GM18873 (cell line): ENCODE data around the gene POLR1D.

Source experiments
- ATAC-seq: cut with Tn5 transposase; IDR thresholded peaks from one replicate; pipeline ENCODE4 v1.9.1; 2021; ENCODE audit warnings: mild to moderate bottlenecking, moderate library complexity, moderate number of reproducible peaks; ENCODE audit not compliant: unreplicated experiment, low FRiP score

The POLR1D gene, protein sequence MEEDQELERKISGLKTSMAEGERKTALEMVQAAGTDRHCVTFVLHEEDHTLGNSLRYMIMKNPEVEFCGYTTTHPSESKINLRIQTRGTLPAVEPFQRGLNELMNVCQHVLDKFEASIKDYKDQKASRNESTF

DNA sequence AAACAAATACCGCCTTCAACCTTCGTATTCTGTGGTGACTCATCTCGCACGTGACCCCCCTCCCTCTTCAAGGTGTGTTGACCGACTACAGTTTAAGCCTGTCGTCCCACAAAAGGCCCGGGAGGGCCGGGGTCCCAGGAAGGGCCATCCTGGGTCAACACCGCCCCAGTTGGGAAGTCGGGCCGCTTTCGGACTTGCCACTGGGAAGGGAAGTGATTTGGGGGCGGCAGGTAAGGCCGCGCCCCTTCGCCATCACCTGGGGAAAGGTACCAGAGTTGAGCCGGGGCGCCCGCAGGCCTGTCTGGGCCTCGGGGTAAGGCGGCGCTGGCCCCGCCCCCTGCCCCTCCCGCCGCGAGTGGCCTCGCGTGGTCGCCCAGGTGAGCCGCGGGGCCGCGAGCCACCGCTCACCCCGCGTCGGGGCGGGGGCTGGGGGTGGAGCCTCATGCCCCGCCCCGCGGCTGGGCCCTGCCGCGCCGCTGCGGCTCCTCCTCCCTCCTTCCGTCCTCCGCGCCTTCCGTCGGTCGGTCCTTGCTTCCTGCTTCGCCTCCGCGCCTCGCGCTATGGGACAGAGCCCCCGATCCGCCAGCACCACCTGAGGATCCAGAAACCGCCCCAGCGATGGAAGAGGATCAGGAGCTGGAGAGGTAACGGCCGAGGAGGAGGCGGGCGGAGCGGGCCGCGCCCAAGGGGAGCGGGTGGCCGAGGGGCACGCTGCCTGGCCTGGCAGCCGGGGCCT, at the start of gene POLR1D:
Gene POLR1D, plus strand, starts transcription at position 527 of the 736 bp plus-strand sequence. Its CDS starts 92 bp downstream, at position 619.
- ATAC-seq = peak; percentile 47

DNA sequence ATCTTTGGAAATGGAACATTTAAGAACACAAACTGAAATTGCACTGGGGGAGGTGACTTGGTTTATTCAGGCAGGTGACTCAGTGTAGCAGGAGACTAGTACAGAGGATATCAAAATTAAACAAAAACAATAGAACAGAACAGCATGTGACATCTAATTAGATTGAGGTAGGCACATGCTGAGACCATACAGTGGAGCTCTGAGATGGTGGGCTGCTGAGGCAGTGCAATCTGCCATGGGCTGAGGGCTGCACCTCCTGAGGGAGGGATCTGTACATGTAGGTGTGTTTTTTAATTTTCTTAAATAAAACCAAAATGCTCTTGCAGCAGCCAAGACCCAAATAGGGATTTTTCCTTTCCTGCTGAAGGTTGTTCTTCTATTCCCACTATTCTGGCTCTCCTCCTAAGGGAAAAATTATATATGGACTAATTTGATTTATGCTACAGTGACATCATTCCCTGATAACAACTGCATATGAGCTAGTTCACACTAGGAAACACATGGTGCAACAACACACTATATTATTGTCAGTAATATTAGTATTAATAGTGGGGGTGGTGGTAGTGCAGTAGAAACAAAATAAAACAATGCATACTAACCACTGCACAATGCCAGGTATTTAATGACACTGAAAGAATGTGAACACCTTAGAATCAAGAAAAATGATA, 49.3 kb upstream of the POLR1D start:
- no peak for ATAC-seq

DNA sequence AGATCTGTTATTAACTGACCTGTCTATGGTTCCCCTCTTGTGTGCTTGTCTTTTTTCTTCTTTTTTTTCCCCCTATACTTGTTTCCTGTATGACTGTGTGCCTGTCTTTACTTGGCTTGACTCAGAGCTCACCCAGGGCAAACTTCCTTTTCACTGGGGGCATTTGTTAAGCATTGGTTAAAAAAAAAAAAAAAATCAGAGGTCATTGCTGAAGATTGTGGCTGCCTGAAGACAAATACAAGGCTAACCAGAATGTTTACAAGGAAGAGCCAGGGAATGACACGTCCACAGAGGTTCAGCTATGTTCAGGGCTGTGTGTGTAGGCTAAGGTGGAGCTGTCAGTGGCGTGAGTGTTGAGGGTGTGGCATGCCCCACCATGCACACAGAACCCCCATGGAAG, 48.4 kb upstream of the POLR1D start:
- ATAC-seq = no peak

DNA sequence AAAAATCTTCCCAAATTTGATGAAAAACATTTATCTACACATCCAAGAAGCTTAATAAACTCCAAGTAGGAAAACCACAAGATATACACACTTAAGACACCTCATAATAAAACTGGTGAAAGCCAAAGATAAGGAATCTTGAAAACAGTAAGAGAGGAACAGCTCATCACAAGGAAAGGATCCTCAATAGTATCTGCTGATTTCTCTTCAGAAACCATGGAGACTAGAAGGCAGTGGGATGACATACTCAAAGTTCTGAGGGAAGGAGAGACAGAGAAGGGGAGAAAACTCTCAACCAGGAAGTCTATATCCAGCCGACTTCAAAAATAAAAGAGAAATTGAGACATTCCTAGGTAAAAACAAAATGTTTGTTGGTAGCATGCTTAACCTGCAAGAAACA, 47.0 kb upstream of the POLR1D start:
- ATAC-seq = no peak

DNA sequence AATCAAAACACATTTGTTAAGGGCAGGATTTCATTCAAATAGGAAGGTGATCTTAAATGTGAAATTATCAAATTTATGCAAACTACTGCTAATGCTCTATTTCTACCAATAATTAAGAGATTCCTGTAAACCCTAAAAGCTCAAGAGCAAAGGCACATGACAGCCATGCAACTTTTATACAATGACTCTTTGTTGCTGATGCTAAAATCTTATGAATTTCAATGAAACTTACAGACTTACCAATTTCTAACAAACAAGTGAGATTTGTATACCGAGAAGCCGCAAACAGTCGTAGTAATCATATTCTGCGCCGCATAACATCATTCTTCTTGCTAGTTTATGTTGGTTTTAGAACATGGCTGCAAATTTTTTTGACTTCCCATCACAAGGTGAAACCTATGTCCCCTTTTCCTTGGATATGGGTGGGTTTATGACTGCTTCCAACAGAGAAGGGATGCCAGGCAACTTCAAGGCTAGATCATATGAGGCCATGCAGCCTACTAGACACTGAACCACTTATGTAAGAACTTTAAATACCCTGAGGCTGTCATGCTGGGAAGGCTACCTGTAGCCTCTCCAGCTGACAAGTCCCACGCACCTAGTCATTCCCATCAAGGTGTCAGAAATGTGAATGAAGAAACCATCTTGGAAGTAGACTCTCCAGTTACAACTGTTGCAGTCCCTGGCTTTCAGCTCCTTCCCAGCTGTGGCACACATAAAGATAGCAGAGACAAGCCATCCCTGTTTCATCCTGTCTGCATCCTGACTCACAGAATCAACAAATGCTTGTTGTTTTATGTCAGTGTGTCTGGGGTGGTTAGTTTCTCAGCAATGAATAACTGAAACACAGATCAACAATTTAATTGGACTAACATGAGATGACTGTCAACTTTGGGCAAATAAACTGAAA, 43.3 kb upstream of the POLR1D start:
- no peak for ATAC-seq

DNA sequence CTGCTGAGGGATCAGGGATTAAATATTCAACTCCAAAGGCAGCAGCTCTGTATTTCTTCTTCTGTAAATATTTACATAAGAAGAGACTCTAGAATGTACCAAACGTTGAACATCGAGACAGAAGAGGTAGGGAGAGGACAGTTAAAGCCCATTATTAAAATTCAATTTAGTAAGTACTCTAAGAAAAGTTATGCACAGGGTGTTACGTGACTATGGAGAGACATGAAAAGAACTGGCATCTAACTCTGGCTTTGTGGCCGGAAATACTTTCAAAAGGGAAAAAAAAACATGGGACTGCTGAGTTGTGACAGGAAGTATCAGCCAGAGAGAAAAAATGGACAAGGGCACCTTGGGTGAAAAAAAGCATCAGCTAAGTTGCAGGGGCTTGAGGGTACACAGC, 38.0 kb upstream of the POLR1D start:
- no peak for ATAC-seq

DNA sequence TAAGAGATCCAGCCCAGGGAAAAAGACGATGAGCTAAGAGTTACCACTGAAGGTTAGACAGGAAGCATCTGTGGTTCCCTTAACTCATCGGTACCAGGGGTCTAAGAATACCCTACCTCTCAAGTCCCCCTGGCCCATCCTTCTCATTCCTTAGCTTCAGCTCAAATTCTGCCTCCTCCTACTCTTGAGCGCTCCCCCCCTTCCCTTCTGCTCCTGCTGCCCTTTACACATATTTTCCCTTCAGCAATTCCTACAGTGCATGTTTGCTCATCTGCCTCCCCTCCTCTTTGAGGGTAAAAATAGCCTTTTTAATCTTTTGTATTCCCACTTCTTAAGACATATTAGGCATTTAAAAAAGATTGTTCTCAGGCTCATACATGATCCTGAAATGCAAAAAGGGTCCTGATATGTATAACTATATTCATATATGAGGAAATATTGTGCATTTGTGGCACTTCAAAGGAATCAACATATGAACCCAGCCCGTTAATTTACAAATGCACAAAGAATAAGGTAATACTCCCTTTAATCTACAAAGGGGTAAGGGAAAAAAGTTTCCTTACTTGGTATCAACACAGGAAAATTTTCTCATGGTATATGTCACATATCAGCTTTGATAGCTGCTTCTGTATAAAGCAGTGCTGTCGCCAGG, 34.5 kb upstream of the POLR1D start:
- no peak for ATAC-seq

DNA sequence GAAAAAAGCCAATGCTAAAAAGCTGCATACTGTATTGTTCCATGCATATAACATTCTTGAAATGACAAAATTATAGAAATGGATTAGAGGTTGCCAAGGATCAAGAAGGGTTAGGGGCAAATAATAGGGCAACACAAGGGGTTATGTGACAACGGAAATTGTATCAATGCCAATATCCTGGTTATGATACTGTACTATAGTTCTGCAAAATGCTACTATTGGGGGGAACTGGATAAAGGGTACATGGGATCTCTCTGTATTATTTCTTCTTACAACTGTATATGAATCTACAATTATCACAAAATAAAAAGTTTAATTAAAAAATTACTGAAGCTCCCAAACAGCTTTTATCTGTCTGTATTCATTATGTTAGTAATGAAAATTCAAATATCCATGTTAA, 33.3 kb upstream of the POLR1D start:
- no peak for ATAC-seq

DNA sequence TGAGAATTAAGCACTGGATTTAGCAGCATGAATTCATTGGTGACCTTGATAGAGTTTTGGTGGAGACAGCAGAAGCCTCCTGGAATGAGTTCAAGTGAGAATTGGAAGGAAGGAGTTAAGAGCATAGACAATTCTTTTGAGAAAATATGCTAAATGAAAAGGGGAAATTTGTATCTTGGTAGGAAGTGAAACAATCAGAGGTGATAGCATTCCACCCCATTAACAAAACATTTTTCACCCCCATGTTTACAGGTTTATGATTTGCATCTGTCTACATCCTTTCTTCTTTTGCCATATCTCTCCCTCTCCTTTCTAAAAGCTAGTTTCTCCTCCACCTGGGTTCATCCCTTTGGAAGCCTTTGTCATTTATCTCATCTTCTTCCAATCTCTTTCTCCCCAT, 28.8 kb upstream of the POLR1D start:
- no peak for ATAC-seq

DNA sequence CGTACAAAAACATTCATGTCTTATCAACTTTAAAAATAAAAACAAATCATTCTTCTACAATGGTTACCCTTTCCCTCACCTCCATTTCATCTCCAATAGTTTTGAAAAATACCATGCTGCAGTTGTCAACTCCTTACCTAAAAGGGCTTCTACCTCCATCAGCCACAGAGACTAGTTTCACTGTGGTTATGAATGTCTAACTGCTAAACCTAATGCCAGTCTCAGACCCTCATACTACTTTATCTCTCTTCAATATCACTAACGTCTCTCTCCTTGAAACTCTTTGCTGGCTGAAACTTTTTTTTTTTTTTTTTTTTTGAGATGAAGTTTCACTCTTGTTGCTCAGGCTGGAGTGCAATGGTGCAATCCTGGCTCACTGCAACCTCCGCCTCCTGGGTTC, 28.4 kb upstream of the POLR1D start:
- peak; percentile 61 for ATAC-seq

DNA sequence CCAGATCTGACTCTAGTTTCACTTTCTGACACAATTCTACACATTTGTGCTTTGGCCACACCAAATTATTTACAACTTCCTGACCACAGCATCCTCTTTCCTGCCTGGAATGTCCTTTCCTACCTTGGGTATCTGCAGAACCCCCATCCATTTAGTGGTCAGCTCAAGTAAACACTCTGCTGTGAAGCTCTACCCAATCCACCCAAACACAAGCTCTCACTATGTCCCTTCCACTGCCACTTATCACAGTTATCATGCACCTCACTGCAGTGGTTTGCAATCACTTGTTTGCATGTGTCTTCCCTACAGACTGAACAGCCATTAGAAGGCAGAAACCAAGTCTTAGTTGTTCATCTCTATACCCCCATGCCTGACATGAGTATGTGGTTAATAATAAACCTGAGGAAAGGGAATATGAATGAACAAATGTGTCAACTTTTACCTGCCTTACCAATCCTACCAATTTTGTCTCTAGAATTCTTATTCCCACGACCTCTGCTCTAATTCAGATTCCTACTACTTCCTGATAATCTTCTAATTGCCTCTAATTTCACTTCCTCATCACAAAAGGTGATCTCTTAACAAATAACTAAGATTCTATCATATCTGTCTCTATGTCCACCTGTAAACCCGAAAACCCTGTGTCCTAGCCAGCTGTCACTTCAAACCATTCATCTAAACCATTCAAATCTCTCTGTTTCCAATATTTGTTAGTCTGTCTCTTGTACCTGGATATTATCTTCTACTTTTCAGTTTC, 26.5 kb upstream of the POLR1D start:
- ATAC-seq = no peak

DNA sequence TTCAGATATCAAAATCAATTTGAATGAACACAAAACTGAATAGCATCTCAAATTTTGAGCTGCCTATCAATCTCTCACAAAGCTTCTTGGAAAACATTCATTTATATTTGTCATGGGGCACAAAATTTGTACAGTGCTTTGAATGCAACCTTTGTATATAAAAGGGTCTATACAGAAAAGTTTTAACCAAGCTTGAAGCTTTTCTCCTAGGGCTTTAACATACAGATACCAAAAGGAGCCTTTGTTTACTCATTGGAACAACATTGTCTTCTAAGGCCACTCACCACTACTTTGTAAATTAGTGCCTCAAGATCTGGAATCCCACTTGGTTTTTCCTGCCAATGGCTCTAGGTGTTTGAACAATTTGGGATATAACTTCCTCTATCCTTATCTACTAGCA, 22.6 kb upstream of the POLR1D start:
- no peak for ATAC-seq

DNA sequence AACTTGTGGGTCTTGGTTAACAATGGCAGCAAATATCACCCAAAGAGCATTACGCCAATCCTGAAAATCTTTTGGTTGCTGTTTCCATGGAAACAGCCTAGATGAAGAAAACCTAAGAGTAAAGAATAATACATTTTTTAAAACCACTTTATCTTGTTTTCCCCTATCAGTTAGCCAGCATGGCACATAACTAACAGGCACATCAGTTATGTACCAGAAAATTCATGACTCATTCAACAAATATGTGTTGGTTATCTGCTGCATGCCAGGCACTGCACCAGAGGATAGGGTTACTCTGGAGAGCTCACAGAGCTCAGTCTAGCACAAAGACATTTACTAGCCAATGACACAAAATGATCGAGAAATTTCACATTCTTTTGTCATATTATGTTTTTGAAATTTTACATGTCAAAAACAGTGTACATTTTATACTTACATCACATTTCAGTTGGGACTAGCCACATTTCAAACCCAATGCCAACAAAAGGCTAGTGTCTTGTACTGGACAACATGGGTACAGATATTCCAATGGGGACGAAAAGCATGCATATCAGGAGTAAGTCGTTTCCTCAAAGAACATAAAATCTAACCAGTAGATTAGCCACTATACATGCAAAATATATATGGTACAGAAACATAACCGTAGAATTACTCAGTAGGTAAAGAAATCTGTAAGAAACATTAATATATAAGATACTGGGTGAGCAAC, 21.7 kb upstream of the POLR1D start:
- no peak for ATAC-seq

DNA sequence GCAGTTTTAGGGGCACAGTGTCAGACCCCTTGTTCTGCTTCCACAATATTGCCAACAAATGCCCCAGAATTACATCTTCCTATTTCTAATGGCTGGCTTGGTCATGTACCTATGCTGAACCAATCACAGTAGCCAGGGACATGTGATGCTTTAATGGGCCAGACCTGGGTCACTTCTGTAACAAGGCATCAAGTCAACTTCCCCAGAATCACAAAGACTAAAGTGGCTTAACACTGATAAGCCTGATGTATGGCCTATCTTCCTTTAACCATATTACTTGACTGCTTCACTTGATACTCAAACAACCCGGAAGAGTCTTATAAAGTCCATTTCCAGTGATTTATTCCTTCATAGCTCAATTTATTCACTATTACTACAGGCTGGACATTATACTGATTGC, 21.0 kb upstream of the POLR1D start:
- ATAC-seq = no peak

DNA sequence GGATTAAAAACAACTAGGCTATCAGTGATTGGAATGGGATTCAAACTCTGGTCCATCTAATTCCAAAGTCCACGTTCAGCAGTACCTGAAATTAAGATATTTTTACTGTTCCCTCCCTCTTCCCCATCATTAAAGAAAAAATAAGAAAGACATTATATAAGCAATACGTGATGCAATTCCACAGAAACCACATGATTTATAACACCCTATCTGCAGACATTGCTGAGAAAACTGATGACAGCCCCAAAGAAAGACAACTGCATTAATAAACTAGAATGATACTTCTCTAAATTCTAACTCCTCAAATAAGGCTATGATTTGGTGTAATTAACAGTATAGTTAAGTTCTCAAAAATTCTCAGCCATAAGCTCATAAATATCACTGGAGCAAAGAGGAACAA, 20.5 kb upstream of the POLR1D start:
- ATAC-seq = no peak

DNA sequence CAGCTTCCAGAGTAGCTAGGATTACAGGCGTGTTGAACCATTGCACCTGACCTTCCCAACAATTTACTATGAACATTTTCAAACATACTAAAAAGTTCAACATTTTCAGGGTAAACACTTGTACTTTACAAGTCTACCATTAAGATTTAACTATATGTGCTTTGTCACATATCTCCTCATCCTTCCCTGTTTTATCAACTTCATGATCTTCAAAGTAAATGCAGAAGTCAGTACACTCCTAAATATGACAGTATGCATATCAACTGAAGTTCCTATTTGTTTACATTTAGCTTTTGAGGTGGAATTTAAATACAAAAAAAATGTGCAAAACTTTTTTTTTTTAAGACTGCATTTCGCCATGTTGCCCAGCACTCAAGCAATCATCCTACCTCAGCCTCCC, 19.9 kb upstream of the POLR1D start:
- no peak for ATAC-seq

DNA sequence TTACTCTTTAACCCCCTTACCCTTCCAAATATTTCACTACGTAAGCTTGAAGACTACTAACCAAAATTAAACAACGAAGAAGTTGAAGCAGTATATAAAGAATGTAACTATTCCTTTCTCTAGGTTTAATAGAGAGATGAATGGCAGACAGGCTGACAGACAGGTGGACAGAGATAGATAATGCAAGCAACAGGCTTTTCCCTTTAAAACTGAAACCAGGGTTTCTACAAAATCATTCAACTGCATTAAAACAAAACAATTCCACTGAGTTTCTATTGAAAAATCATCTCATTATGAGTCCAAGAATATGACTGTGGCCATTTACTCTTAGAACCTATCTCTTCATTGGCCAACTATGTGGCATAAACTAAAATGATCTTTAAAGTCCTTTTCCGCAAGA, 16.6 kb upstream of the POLR1D start:
- no peak for ATAC-seq

DNA sequence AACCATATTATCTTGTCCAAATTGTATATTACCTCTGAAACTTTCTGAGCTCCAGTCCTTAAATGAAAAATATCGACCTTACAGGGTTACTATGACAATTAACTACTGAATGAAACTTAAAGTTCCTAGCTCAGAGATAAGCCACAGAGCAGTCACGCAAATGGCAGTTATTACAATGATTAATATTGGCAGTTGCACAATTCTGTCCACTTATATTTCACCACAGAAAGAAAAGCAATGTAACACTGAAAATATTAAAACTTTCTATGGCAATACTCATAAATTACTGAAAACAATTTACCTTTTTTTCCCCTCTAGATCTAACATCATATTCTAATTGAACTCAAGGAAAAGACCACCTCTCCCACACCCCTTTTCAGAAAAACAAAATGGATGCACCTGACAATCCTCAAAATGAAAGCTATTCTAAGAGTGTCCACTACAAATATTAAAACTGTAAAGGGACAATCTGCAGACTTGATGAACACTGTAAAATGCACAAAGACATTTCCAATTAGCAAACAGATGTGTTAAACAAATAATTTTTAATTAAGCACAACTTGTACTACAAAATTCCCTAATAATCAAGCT, 16.0 kb upstream of the POLR1D start:
- no peak for ATAC-seq

DNA sequence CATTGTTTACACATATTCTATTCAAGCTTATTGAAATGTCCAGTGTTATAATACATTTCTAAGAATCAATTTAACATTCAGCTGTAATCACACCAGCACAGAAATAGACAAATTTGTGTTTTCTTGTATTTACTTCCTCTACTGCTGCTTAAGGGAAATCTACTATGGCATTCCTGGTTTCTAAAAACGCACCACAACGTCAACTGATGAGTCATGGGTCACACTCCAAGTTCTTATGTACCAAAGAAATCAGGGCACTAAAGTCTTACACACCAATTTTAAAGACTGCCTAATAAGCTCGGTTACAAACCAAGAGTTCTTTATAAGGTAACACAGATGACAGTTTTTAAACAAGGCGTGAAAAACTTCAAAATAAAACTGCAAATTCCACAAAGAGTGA, 14.6 kb upstream of the POLR1D start:
- ATAC-seq = no peak
